ENCODE measurements around the gene CUX1. TPM values are rescaled to one million over a fixed set of nuclear protein-coding genes. Genes with fewer than 3 reads are reported as not detected.

The CUX1 gene
- total RNA-seq, 4 donors from 2014 or later = 64.1 to 142 (median 111) TPM

DNA sequence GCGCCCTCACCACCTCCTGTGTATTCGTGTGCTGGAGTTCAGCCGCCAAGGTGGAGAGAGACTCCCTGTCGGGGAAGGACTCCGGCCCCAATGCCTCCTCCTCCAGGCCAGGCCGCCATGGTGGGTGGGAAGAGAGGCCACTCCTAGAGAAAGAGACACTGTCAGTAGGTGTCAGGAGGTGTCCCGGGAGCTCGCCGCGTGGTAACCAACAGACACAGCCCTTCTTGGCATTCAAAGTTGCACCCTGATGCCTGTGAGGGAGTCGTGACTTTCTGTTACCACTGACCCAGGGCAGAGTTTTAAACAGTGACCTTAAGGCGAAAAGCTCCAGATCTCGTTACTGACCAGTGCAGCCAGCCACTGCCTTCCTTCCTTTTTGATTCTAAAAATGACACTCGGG is 155.2 kb downstream of the CUX1 start:
- Histone ChIP-seq H3K4me3 (no peak overlapping the region), H3K27me3 (no peaks in the 10 kb centered on the region), H3K9me3 (no peaks in the 10 kb centered on the region), H3K27ac (no peak overlapping the region), H3K4me1 (no peaks in the 10 kb centered on the region), H3K36me3 (no peaks in the 10 kb centered on the region)
- no peak for DNase-seq
- TF ChIP-seq, protein P1, sequence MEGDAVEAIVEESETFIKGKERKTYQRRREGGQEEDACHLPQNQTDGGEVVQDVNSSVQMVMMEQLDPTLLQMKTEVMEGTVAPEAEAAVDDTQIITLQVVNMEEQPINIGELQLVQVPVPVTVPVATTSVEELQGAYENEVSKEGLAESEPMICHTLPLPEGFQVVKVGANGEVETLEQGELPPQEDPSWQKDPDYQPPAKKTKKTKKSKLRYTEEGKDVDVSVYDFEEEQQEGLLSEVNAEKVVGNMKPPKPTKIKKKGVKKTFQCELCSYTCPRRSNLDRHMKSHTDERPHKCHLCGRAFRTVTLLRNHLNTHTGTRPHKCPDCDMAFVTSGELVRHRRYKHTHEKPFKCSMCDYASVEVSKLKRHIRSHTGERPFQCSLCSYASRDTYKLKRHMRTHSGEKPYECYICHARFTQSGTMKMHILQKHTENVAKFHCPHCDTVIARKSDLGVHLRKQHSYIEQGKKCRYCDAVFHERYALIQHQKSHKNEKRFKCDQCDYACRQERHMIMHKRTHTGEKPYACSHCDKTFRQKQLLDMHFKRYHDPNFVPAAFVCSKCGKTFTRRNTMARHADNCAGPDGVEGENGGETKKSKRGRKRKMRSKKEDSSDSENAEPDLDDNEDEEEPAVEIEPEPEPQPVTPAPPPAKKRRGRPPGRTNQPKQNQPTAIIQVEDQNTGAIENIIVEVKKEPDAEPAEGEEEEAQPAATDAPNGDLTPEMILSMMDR (IDR thresholded peaks at IDR 0.05) = no peak
- no peak for TF ChIP-seq POLR2A (IDR thresholded peaks at IDR 0.05)

DNA sequence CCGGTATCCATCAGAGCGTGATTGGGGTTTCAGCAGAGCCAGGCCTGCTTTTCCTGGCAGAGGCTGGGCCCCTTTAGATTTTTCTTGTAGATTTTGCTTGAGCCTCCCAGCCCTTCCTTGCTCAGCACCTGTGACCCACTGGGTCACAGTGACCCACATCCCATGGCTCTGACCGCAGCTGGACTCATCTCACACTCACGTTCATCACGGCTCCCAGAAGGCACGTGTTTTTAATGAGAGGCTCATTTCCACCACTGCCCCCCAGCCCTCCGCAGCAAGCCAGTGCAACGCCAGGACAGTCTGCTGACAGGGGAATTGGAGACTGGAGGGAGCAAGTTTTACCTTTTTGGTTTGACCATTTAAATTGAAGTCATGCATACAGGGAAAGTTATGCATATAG is 155.7 kb downstream of the CUX1 start:
- TF ChIP-seq POLR2A (IDR thresholded peaks at IDR 0.05) = no peak
- TF ChIP-seq, protein P1 (IDR thresholded peaks at IDR 0.05) = no peak
- no peak for DNase-seq
- Histone ChIP-seq H3K36me3 (no peaks in the 10 kb centered on the region), H3K4me1 (no peaks in the 10 kb centered on the region), H3K27ac (no peak overlapping the region), H3K27me3 (no peaks in the 10 kb centered on the region), H3K9me3 (no peaks in the 10 kb centered on the region), H3K4me3 (no peak overlapping the region)

DNA sequence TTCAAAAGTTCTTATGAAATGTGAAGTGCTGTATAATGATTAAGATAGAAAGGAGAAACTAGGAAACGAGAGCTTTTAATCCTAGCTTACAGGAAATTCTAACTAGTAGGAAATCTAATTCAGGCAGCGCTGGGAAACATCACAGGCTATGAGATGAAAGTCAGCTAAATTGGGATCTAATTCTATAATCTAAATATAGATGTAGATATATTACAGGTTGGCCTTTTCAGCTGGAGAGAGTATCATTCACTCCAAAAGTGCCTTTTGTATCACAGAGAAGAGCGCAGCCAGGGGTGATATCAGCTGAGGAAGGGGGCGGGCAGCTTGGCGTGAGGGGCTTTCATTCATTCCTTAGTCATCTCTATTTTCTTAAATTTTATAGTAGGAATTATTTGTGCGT is 157.0 kb downstream of the CUX1 start:
- no peaks in the 10 kb centered on the region for H3K27me3 ChIP-seq
- H3K4me3 ChIP-seq = no peak overlapping the region
- no peaks in the 10 kb centered on the region for H3K4me1 ChIP-seq
- no peak overlapping the region for H3K27ac ChIP-seq
- no peaks in the 10 kb centered on the region for H3K9me3 ChIP-seq
- TF ChIP-seq POLR2A (IDR thresholded peaks at IDR 0.05) = no peak
- TF ChIP-seq, protein P1 (IDR thresholded peaks at IDR 0.05) = no peak
- no peaks in the 10 kb centered on the region for H3K36me3 ChIP-seq
- no peak for DNase-seq

DNA sequence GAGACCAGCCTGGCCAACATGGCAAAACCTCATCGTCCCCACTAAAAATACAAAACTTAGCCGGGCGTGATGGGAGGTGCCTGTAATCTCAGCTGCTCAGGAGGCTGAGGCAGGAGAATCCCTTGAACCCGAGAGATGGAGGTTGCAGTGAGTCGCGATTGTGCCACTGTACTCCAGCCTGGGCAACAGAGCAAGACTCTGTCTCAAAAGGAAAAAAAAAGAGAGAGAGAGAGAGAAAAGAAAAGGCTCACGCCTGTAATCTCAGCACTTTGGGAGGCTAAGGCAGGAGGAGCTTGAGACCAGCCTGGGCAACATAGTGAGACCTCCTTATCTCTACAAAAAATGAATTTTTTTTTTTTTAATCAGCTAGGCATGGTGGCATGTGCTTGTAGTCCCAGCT is 157.6 kb downstream of the CUX1 start:
- Histone ChIP-seq H3K27me3 (no peaks in the 10 kb centered on the region), H3K4me1 (no peaks in the 10 kb centered on the region), H3K27ac (no peak overlapping the region), H3K36me3 (no peaks in the 10 kb centered on the region), H3K4me3 (no peak overlapping the region), H3K9me3 (no peaks in the 10 kb centered on the region)
- no peak for DNase-seq
- TF ChIP-seq, protein P1 (IDR thresholded peaks at IDR 0.05) = no peak
- no peak for TF ChIP-seq POLR2A (IDR thresholded peaks at IDR 0.05)

DNA sequence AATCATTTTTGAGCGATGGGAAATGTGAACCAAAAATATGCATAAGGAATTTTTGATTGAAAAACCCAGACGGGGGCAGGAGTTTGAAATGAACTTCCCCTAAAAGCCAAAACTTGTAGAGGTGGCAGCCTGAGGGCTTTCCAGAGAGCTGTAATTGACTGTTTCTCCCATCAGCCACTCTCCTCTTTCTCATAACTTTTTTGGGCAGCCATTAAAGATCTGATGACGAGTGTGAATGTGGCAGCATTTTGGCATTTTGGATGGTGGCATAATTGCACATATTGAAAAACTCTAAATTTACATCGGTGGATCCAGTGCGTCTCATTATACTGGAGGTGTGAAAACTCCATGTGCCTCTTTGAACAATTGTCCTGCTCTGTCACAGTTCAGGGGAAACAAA is 159.0 kb downstream of the CUX1 start:
- H3K36me3 ChIP-seq = no peaks in the 10 kb centered on the region
- no peaks in the 10 kb centered on the region for H3K4me1 ChIP-seq
- no peaks in the 10 kb centered on the region for H3K27me3 ChIP-seq
- no peak overlapping the region for H3K27ac ChIP-seq
- no peaks in the 10 kb centered on the region for H3K9me3 ChIP-seq
- TF ChIP-seq POLR2A (IDR thresholded peaks at IDR 0.05) = no peak
- TF ChIP-seq, protein P1 (IDR thresholded peaks at IDR 0.05) = no peak
- no peak overlapping the region for H3K4me3 ChIP-seq
- no peak for DNase-seq

DNA sequence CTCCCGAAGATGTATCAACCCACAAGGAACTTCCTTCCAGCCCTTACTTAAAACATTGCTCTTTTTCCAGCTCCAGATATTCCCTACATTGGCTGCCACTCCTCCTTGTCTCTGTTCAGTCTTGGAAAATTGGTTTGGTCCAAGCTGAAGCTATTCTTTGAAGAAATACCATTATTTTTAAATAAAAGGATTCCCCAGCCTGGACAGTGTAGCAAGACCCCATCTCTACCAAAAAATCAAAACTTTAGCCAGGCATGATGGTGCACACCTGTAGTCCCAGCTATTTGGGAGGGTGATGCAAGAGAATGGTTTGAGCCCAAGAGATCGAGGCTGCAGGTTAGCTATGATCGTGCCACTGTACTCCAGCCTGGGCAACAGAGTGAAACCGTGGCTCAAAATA is 159.8 kb downstream of the CUX1 start:
- Histone ChIP-seq H3K36me3 (no peaks in the 10 kb centered on the region), H3K27me3 (no peaks in the 10 kb centered on the region), H3K27ac (no peak overlapping the region), H3K4me3 (no peak overlapping the region), H3K4me1 (peaks cover 0 to 5% (median 0%) of the 10 kb centered on the region in 4 donors), H3K9me3 (no peaks in the 10 kb centered on the region)
- TF ChIP-seq POLR2A (IDR thresholded peaks at IDR 0.05) = no peak
- TF ChIP-seq, protein P1 (IDR thresholded peaks at IDR 0.05) = no peak
- no peak for DNase-seq
